HG03432 (cell line): ENCODE data around the gene FOXP1.

Source experiments
- ATAC-seq: cut with Tn5 transposase; IDR thresholded peaks from one replicate; pipeline ENCODE4 v1.9.1; 2021; ENCODE audit warnings: mild to moderate bottlenecking, moderate library complexity; ENCODE audit not compliant: unreplicated experiment

The FOXP1 gene

DNA sequence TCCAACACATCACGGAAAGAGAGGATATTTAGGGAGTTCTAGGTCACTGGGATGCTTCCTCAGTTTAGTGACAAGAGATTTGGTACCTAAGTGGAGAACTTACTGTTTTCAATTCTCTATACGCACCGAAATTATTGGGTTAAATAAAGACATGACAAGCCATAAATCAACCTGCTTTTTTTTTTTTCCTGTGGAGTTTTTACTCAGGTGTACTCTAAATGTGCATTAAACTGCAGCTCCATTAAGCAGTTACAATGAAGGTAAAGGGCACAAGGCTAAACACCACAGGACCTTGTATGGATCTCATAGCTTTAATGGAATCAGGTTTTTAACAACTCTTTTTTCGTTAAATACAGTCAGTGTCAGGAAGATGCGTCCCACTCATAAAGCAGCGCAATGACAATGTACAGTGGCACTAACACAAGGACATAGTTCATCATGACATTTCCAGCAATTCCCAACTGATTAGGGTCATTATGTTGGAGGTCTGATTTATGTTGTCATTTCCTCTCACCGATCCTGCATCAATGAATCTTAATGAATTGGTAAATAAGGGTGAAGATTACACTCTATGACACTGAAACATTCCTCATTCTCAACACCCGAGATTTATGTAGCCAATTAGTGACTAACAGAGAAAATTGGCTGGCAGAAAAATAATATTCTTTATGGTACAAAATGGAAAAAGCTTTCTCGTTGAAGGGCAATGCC, 355.2 kb downstream of the FOXP1 start:
- ATAC-seq: no peak

DNA sequence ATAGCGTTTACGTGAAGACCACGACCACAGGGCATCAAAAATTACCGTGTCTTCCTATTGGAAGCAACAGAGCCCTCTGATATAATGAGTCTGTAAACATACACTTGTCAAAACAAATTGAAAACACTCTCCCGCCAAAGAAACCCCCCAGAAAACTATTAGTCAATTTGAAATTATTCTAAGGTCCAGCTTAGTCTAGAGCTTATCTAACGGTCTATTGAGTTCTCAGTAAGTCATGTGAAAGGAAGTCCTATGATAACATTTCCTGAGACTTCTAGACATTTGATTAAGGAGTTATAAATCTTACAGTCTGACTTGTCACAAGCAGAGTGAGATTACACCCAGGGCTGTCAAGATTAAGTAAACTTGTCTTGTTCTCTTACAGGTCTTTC, 356.3 kb downstream of the FOXP1 start:
- no peak for ATAC-seq

DNA sequence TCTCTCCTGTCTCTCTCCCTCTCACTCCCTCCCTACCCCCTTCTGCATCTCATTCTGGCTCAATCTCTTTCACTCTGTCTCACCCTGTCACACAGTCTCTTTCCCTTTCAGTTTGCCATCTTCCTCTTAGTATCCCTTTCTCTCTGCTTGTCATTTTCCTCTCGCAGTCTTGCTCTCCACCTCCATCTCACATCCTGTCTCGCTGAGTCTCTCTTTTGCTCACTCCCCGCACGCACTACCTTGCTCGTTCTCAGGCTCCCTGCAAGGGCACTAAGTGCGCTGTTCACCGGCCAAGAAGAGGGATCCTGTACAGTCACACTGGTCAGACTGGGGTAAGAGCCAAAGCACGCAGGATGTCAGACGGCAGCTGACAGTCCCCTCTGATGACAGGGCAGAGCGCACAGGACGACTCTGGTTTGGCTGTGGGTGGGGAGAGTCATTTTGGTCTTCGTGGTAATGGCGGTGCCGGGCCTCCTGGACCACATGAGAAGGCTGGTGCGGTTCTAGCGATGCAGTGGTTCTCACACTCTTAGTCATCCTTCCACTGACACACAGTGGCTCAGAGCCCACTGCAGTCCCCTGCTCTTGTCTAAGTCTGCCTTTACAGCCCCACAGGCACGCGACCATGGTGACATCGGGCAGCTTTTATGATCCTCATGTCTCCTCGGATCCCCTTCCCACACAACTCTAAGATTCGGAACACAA, 356.8 kb downstream of the FOXP1 start:
- ATAC-seq: peak; percentile 87

DNA sequence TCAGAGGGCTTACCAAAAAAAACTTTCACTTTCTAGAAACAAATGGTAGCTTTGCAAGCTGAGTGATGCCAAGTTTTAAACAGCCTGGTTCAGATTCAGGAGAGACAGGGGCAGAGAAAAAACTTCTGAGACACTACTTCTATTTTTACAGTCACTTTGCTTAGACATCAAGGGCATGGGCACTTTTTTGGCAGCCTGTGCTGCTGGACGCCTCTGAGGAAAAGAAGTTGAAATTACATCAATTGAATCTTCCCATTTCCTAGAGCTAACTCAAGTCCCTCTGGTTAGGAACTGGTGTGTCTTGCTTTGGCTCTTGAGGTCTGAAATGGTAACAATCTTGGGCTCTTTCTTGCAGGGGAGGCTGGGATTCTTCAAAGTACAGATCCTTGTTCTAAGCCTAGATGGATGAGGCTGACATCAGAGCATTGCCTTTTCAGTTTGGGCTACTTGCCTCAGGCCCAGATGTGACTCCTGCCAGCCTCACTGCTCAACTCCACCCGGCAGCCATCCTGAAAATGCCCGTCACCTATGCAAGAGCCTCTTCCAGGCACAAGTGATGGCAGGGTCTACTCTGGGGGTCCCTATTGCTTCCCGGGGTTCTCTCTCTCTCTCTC, 357.5 kb downstream of the FOXP1 start:
- peak; percentile 3 for ATAC-seq

DNA sequence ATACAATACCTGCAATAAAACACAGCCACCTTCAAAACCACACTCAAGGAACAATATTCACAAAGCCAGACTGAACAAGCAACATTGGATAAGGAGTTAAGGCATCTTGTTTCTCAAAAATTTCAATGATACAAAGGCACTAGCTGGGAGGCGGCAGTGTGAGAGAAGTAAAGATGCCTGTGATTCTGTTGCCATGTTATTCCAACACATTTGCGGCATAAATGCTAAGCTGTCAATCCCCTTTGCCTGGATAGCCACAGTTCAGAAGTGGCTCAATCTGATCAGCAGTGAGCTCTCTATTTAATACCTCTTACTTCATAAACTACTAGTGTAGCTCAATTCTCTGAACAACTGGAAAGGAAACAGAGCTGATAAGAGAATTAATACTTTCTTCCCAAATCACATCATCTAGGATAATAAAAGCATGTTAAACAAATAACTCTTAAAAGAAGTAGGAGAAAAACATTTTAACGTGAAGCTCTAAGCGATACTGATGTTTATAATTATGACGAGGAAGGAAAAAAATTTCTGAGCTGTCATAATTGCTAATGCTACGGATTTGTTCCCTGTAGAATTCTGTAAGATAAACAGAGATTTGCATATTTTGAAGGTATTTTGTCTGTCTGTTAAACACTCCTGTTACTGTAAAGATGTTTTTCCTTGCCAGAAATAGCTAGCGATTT, 358.4 kb downstream of the FOXP1 start:
- ATAC-seq: no peak

DNA sequence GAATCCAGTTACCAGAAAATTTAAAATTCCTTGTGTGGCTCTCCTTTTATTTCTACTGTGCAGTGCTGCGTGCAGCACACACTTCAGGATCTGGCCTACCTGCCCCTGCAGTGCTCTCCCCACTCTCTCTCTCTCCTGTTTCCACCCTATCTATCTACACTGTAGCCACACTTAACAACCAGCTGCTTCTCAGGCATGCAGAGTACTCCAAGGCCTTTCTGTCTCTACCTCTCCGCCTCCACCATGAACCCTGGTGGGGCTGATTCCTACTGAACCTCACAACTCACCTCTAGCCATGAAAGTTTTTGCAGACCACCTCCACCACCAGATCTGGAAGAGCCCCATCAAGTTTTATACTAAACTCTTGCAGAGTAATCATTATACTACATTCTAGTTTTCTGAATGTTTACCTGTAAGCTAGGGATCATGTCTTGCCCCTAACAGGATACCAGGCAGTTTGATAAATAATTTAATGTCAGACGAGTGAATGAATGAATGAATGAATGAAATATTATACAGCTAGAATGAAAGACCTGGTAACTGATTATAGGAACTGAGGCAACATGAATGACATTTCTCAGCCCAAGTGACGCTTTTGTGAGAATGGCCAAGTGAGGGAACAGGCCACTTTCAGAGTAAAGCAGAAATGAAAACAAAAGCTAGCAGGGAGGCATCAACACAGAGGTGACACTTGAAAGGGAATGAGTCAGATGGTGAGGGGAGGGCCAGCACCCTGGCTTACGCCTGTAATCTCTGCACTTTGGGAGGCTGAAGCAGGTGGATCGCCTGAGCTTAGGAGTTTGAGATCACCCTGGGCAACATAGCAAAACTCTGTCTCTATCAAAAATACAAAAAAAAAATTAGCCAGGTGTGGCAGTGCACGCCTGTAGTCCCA, 363.5 kb downstream of the FOXP1 start:
- peak; percentile 98 for ATAC-seq

DNA sequence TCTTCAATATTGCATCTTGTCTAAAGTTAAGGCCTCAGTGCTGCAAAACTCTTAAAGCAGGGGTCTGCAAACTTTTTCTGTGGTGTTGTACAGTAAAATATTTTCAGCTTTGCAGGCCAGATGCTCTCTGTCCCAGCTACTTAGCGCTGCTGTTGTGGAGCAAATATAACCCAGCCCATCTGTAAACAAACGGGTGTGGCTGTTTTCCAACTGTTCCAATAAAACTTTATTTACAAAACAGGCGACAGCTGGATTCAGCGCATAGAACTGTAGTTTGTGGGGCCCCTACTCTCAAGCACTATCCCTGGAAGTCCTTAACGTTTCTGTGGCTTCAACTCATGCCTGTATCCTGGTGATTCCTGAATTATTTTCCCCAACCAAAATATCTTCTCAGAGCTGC, 365.0 kb downstream of the FOXP1 start:
- no peak for ATAC-seq

DNA sequence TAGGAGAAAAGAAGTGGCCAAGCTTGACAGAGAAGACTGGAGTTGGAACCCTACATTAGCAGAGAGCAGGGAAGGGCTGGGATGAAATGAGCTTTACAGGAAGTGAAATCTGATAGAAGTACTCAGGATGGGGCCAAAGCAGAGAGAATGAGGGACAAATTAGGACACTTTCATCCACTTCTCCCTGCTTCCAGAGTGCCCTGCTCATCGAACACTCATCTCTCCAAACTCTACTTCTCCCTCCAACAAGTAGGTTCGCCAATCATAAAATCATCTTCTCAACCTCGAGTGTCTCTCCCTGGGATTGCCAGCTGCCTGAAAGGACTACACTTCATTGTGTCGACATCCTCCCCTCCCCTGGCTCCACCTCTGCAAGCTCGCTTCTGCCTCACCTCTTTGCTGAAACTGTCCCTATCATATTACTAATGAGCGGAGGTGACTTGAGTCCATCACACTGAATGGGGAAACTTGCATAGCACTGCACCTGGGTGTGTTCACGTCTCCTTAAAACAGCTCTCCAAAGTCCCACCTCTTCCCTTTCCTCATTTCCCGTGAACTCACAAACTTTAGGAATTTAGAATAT, 365.8 kb downstream of the FOXP1 start:
- ATAC-seq: no peak

DNA sequence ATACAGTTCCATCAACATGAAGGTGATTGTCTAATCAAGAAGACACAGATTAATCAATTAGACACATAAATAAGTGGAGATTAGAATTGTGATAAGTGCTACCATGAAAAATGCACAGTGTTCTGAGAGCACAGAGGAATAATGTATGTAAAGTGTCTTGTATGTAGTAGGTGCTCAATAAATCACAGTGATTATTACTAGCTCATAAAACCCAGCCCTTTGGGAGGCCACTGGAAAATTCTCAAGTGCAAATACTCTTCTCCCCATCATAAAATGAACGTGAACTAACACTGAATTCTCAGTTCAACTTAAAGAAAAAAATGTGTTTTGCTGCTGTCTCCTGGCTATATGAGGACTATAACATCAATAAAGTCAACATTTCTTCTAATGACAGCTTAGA, 368.2 kb downstream of the FOXP1 start:
- ATAC-seq: no peak

DNA sequence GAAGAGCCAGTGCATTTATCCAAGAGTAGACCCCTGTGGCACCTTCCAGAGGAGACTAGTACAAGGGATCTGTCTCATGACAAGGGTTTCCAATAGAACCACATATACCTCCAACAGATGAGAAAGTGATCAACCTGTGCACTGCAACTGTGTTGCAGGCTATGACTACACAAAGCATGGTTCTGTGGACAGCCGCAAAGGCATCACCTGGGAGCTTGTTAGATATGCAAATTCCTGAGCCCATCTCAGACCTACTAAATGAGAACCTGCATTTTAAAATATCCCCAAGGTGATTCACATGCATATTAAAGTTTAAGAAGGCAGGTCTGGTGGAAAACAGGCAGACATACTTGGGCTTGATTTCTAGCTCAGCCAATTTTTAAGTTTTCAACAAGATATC, 368.7 kb downstream of the FOXP1 start:
- ATAC-seq: no peak

DNA sequence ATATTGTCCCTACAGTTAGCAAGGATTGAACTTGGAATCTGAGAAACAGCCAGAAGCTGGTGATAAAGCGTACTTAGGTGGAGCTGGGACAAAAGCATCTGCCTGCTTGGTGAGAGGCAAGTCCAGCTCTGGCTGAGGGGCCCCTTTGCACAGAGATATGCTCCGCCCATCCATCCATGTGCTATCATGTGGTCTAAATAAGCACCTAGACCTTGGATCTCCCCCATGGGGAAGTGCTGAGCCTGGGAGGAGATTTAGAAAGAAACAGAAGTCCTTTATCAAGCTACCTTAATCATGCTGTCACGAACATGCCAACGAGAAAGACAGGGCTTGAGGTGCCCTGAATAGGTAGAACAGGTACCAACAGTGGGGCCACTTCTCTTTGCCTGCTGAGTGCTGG, 369.5 kb downstream of the FOXP1 start:
- no peak for ATAC-seq

DNA sequence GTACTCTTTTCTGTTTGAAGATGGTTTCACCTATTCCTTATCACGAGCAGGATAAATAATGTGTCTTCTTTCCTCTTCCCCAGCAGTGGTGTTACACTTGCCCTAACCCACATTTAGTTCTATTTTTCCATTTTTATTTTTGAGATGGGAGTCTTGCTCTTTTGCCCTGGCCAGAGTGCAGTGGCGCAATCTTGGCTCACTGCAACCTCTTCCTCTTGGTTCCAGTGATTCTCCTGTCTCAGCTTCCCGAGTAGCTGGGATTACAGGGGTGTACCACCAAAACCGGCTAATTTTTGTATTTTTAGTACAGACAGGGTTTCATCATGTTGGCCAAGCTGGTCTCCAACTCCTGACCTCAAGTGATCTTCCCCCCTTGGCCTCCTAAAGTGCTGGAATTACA, 372.4 kb downstream of the FOXP1 start:
- ATAC-seq: no peak

DNA sequence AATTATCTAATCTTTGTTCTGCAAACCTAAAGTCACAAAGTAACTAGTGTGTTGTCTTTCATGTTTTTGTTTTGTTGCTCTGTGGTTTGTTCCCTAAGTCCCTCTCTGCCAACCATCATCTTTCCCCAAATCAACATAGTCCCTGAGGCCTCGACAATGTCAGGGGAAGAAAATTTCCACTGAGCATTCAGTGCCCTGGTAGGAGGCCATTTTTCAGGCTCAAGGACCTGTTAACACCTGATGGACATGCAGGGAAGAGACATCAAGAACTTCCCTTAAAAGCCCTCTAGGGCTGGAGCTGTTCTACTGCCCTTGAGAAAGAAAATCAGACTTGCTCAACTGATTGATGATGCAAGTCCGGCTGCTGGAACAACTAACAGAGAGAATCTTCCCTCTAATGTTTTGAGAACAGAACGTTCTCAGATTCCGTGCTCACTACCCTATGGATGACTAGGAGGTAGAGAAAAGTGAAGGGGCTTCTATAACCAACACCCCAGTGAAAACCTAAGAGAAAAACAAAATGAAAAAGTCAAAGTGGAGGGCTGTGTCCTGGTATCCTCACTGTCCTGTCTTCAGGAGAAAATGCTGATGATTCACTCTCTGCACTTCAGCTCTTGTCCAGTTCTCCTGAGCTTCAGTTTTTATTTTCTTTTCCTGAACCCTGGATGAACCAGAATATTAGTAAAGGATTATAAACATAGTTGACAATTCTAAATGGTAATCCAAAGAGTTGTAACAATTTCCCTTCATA, 373.1 kb downstream of the FOXP1 start:
- ATAC-seq: no peak

DNA sequence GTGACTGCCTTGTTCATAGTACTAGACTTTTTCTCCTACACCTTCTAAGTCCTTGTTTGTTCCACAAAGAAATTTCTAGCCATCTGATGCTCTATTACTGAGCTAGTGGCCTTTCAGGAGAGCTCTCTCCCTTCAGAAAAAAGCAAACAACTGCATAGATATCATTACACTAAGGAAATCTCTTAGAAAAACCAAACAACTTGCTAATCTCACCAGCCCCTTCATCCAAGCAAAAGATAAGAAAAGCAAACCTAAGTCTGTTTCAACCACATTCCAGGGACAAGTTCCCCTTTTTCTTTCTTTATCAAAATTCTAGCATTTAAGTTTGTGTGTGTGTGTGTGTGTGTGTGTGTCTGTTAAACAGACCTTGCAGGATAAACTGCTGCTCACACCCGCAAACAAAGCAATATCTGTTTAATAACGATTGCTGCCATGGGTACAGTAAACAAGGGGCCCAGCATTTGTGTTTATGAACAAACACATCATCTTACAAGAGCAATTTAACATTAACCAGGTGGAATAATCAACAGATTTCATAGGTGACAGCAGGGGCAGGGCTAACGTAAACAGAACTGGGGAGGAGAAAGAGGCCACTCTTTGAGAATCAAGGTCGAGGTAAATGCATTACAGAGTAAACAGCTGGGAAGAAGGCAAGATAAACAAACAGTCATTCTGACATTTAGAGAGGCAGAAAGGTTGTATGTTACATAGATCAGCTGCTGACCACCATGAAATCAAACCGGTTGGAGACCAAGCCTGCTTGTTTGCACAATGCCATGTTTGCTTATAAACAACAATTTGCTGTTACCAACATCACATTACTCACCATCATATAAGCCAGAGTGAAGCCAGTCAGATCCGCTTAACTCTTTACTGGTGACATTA, 375.1 kb downstream of the FOXP1 start:
- ATAC-seq: no peak

DNA sequence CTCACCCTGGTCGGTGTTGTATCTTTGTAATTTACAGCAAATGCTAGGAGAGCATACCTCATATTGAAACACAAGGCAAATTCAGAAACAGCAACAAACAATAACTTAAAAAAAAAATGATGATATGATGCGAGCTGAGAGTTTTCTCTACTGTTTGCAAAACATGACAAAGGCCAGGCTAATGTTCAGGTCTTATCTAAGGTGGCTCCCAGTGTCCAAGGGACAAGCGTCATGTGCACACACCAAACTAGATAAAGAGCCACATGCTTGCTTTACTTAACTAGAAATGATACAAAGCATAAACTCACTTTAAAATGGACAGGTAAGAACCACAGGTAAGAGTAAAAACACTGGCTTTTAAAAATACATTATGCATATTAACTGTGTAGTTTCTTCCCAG, 375.9 kb downstream of the FOXP1 start:
- no peak for ATAC-seq

DNA sequence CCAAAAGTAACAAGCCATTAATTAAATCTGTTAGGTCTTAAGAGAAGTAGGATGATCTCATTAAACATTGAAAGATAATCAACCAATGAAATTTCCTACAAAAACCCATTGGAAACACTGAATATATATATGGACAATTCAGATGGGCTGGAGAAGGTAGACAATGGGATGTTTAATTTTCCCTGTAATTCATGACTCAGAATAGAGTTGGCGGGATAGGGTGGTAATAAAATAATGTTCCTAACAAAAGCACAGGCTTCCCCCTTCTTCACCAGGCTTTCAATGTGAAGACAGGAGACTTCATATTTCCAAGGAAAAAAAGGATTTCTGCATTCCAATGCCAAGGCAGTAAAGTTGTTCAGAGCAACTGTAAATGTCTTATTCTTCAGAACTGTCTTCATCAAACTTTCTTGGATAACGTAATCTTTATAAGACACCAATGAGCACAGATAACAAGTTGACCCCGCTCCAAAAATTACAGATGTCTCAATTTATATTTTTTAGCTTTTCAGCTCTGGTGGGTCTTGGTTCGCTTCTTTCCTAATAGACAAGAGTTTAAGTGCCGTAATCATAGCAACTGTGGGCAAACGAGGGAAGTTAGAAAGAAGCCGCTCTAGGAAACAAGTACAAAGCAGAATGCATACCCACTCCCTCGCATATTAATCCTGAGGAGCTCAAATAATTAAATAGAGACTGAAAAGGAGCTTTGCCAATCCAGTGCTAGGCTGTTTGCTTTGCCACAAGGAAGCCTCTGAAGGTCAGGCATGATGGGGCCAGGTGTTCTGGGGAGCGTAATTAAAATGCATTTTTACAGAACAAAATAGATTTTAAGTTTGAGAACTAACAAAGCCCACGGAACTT, 377.0 kb downstream of the FOXP1 start:
- no peak for ATAC-seq

DNA sequence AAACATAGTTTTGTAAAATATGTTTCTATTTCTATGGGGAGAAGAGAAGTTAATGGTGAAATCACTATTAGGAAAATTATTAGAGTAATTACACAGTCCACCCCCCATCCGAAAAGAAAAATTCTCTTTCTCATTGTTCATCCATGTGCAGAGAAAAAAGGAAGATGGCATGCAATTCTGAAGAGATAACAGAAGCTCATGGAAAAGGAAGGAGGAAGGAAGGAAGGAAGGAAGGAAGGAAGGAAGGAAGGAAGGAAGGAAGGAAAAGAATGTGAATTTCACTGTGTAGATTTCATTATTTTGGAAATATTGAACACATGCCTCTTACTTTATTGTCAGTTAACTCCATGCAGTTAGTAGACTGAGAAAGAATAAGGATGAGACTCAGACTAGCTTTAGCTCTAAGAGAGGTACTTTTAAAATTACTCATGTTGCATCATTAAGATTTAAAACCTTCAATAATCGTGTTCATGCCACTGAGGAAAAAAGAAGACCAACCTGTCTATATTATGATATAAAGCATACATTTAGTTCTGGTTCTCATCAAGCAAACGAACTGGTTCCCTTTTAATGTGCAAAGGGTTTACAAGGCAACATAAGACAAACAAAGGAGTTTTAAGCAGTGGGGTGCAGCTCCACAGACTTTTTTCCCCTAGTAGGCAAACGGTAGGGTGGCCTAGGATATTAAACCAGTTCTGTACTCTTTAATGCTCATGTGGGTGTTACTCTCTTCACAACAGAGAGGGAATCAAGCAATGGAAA, 379.6 kb downstream of the FOXP1 start:
- no peak for ATAC-seq
